HUES48 (cell line): Measurements from ENCODE around the gene NCKAP1.
A peak's percentile ranks its signal among the peaks of the same experiment; 100 is the strongest.

Experiments
- H3K27ac ChIP-seq: one replicate; pipeline ENCODE4 v1.7.0; 2013; ENCODE audit warnings: low read depth, low read length, inconsistent platforms
- H3K27me3 ChIP-seq: 2 replicates; pipeline ENCODE4 v1.6.1; 2013; ENCODE audit warnings: mild to moderate bottlenecking, low read length; ENCODE audit not compliant: control insufficient read depth, insufficient read depth
- H3K36me3 ChIP-seq: 2 replicates; pipeline ENCODE4 v1.6.1; 2013; ENCODE audit warnings: low read length; ENCODE audit not compliant: control insufficient read depth, insufficient read depth
- H3K4me1 ChIP-seq: 2 replicates; pipeline ENCODE4 v1.6.1; 2013; ENCODE audit warnings: mild to moderate bottlenecking, low read length; ENCODE audit not compliant: control insufficient read depth, insufficient read depth
- H3K4me3 ChIP-seq: 2 replicates; pipeline ENCODE4 v1.5.1; 2013; ENCODE audit warnings: mild to moderate bottlenecking, low read depth, low read length
- H3K9ac ChIP-seq: 2 replicates; pipeline ENCODE4 v1.6.1; 2013; ENCODE audit warnings: mild to moderate bottlenecking, low read depth, low read length, moderate library complexity
- H3K9me3 ChIP-seq: 2 replicates; pipeline ENCODE4 v1.6.1; 2013; ENCODE audit warnings: low read length; ENCODE audit not compliant: control insufficient read depth, insufficient read depth

The NCKAP1 gene

GRCh38 chr2:183035954-183036669, 2.1 kb downstream of the NCKAP1 start:
- H3K27ac ChIP-seq = peak overlapping the region; percentile 83
- peak overlapping the region; percentile 86; the same call in 1 of the 2 replicates for H3K9ac ChIP-seq
- H3K36me3 ChIP-seq = no peaks in the 10 kb centered on the region; the same call in 1 of the 2 replicates
- H3K4me1 ChIP-seq = peaks cover 49% of the 10 kb centered on the region
- peaks cover 9% of the 10 kb centered on the region; the same call in 1 of the 2 replicates for H3K27me3 ChIP-seq
- H3K9me3 ChIP-seq = no peaks in the 10 kb centered on the region
- peak overlapping the region; percentile 90 for H3K4me3 ChIP-seq

GRCh38 chr2:183035298-183035953, 2.8 kb downstream of the NCKAP1 start:
- Histone ChIP-seq H3K27ac (peak overlapping the region; percentile 83), H3K27me3 (peaks cover 9% of the 10 kb centered on the region; the same call in 1 of the 2 replicates), H3K36me3 (no peaks in the 10 kb centered on the region; the same call in 1 of the 2 replicates), H3K4me1 (peaks cover 49% of the 10 kb centered on the region), H3K9ac (peak overlapping the region; percentile 8; the same call in 1 of the 2 replicates), H3K9me3 (no peaks in the 10 kb centered on the region), H3K4me3 (peak overlapping the region; percentile 90)

- no peak overlapping the region for H3K9ac ChIP-seq
- H3K4me3 ChIP-seq = peak overlapping the region; percentile 90; the same call in 1 of the 2 replicates
These were observed 3.5 kb downstream of the NCKAP1 start for GRCh38 chr2:183034806-183035205.

DNA sequence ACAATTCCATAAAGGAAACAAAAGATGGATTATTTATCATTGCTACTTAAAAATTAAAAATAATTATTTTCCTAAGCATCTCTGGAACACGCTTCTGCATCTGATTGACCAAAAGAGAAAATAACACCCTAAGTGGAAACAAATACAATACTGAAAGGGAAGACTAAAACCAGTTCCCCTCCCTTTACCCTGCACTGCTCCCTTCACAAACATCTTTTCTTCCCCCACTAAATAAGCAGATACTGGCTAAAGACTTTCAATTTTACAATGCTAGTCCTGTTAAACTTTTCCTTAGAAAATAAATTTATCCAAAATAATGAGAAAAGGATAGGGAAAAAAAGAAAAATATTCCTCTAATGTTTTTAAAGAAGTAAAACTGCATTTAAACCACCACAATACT, 4.3 kb downstream of the NCKAP1 start:
- no peaks in the 10 kb centered on the region for H3K9me3 ChIP-seq
- H3K27me3 ChIP-seq = peaks cover under 1% of the 10 kb centered on the region; the same call in 1 of the 2 replicates
- H3K4me1 ChIP-seq = peaks cover 49% of the 10 kb centered on the region
- no peak overlapping the region for H3K27ac ChIP-seq
- H3K9ac ChIP-seq = no peak overlapping the region
- no peak overlapping the region for H3K4me3 ChIP-seq
- no peaks in the 10 kb centered on the region; the same call in 1 of the 2 replicates for H3K36me3 ChIP-seq

More at GRCh38 chr2:183034806-183035205, 3.5 kb downstream of the NCKAP1 start:
- Histone ChIP-seq H3K27me3 (peaks cover 9% of the 10 kb centered on the region; the same call in 1 of the 2 replicates), H3K9me3 (no peaks in the 10 kb centered on the region), H3K36me3 (no peaks in the 10 kb centered on the region; the same call in 1 of the 2 replicates), H3K27ac (peak overlapping the region; percentile 21), H3K4me1 (peaks cover 49% of the 10 kb centered on the region)

GRCh38 chr2:183031911-183032794, 6.1 kb downstream of the NCKAP1 start:
- no peaks in the 10 kb centered on the region for H3K27me3 ChIP-seq
- no peaks in the 10 kb centered on the region for H3K9me3 ChIP-seq
- peaks cover 46% of the 10 kb centered on the region for H3K4me1 ChIP-seq
- no peak overlapping the region for H3K4me3 ChIP-seq
- H3K36me3 ChIP-seq = no peaks in the 10 kb centered on the region; the same call in 1 of the 2 replicates
- no peak overlapping the region for H3K9ac ChIP-seq
- H3K27ac ChIP-seq = no peak overlapping the region

- Histone ChIP-seq H3K4me3 (no peak overlapping the region), H3K9ac (no peak overlapping the region), H3K9me3 (no peaks in the 10 kb centered on the region), H3K36me3 (no peaks in the 10 kb centered on the region; the same call in 1 of the 2 replicates), H3K27me3 (no peaks in the 10 kb centered on the region), H3K27ac (no peak overlapping the region), H3K4me1 (peaks cover 25% of the 10 kb centered on the region)
These were observed 9.0 kb downstream of the NCKAP1 start for GRCh38 chr2:183029219-183029618.

GRCh38 chr2:183028108-183028507, 10.1 kb downstream of the NCKAP1 start:
- Histone ChIP-seq H3K9me3 (no peaks in the 10 kb centered on the region), H3K27ac (no peak overlapping the region), H3K4me1 (peaks cover 15% of the 10 kb centered on the region), H3K27me3 (no peaks in the 10 kb centered on the region), H3K4me3 (no peak overlapping the region), H3K36me3 (peaks cover 8% of the 10 kb centered on the region), H3K9ac (no peak overlapping the region)

DNA sequence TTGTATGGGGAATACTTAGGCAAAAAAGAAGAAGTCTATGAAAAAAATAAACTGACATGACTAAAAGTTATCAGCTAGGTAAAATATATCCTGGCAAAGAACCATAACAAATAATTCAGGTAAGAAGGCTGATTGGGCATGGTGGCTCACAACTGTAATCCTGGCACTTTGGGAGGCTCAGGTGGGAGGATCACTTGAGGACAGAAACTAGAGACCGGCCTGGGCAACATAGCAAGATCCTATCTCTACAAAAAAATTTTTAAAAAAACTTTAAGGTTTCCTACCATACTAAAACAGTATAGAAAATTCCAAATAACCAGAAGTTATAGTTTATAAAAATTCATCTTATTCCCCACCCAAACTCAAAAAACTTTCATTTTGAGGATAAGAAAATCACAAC, 10.8 kb downstream of the NCKAP1 start:
- H3K4me1 ChIP-seq = peaks cover 15% of the 10 kb centered on the region
- H3K36me3 ChIP-seq = peaks cover 15% of the 10 kb centered on the region
- H3K9ac ChIP-seq = no peak overlapping the region
- no peaks in the 10 kb centered on the region for H3K27me3 ChIP-seq
- no peak overlapping the region for H3K4me3 ChIP-seq
- H3K27ac ChIP-seq = no peak overlapping the region
- H3K9me3 ChIP-seq = no peaks in the 10 kb centered on the region

DNA sequence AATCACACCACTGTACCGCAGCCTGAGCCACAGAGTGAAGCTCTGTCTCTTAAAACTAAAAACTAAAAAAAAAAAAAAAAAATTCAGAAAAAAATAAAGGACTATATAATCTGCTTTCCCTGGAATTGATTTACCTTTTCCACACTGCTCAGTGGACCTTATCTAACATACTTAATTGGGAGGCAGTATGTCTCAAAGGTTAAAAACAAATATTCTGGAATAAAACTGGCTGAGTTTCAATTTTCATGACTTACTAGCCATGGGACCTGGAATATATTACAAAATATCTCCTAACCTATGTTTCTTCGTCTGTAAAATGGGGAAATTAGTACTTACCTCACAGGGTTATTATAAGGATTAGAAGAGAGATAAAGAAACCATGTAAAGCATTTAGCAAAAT, 11.8 kb downstream of the NCKAP1 start:
- no peak overlapping the region for H3K27ac ChIP-seq
- H3K9me3 ChIP-seq = no peaks in the 10 kb centered on the region
- peaks cover 25% of the 10 kb centered on the region for H3K36me3 ChIP-seq
- no peak overlapping the region for H3K4me3 ChIP-seq
- H3K9ac ChIP-seq = no peak overlapping the region
- peaks cover 4% of the 10 kb centered on the region for H3K4me1 ChIP-seq
- no peaks in the 10 kb centered on the region for H3K27me3 ChIP-seq

- H3K4me3 ChIP-seq = no peak overlapping the region
- peaks cover 4% of the 10 kb centered on the region for H3K4me1 ChIP-seq
- H3K36me3 ChIP-seq = peaks cover 29% of the 10 kb centered on the region
These were observed 12.3 kb downstream of the NCKAP1 start for GRCh38 chr2:183025993-183026392.

More at GRCh38 chr2:183025993-183026392, 12.3 kb downstream of the NCKAP1 start:
- H3K9ac ChIP-seq = no peak overlapping the region
- no peaks in the 10 kb centered on the region for H3K9me3 ChIP-seq
- no peak overlapping the region for H3K27ac ChIP-seq
- H3K27me3 ChIP-seq = no peaks in the 10 kb centered on the region
